OCI-LY1 (cell line): ENCODE results near the gene GMDS.

ENCODE experiments used
- CTCF ChIP-seq: fragments of 200-600 bp; sonication (generic), shearing (Covaris generic); IDR thresholded peaks from 2 replicates; pipeline ENCODE4 v1.5.1; 2017; ENCODE audit warnings: mild to moderate bottlenecking, antibody characterized with exemption, low read length, moderate library complexity, mixed read lengths
- EZH2 ChIP-seq: fragments of 200-600 bp; sonication (generic), shearing (Covaris generic); IDR thresholded peaks from 2 replicates; pipeline ENCODE4 v1.8.0; 2017; ENCODE audit warnings: borderline replicate concordance, mixed run types, mild to moderate bottlenecking, antibody characterized with exemption, low read length, moderate library complexity, mixed read lengths

GRCh38 chr6:2220154-2220553, 25.3 kb downstream of the GMDS start:
- TF ChIP-seq CTCF (no peak), EZH2 (no peak)
